ENCODE data around the gene IGSF9B. TPM values are rescaled to one million over a fixed set of nuclear protein-coding genes. Genes with fewer than 3 reads are reported as not detected.

The IGSF9B gene
- total RNA-seq, 1 experiment from 2014 or later: 0.07 TPM

GRCh38 chr11:133965031-133965601 lies 8.3 kb upstream of the IGSF9B start:
- in situ Hi-C loops (cut with HindIII; ENCODE audit: low pct_unique_long_range_greater_than_20kb, low sequenced_read_pairs): no loop called here
- DNase-seq (ENCODE audit: low read depth): peak; percentile 12

- in situ Hi-C loops (cut with HindIII; ENCODE audit: low pct_unique_long_range_greater_than_20kb, low sequenced_read_pairs): no loop called here
- DNase-seq (ENCODE audit: low read depth): no peak
Observed at GRCh38 chr11:133964356-133964755, 7.6 kb upstream of the IGSF9B start.

- no peak for DNase-seq (ENCODE audit: low read depth)
- in situ Hi-C loops (cut with HindIII; ENCODE audit: low pct_unique_long_range_greater_than_20kb, low sequenced_read_pairs): no loop called here
Observed at GRCh38 chr11:133961890-133962289, 5.1 kb upstream of the IGSF9B start.

DNA sequence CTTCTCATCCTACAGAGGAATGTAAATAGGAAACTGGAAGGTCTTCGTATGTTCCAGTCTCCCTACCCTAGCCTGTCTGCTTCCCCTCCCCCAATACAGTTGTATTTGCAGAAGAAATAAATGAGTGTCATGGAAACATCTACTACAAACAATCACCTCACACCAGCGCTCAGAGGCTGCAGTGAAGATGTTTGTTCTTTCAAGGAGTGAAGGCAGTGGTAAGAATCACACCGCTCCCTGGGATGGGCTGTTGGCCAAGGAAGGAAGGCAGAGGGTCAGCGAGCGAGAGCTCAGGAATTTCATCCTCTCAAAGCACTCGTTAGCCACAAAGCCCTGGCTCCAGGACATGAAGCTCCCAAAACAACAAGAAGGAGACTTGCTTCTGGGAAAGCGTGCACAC lies 1.1 kb upstream of the IGSF9B start:
- no peak for DNase-seq (ENCODE audit: low read depth)
- in situ Hi-C loops (cut with HindIII; ENCODE audit: low pct_unique_long_range_greater_than_20kb, low sequenced_read_pairs): no loop called here

DNA sequence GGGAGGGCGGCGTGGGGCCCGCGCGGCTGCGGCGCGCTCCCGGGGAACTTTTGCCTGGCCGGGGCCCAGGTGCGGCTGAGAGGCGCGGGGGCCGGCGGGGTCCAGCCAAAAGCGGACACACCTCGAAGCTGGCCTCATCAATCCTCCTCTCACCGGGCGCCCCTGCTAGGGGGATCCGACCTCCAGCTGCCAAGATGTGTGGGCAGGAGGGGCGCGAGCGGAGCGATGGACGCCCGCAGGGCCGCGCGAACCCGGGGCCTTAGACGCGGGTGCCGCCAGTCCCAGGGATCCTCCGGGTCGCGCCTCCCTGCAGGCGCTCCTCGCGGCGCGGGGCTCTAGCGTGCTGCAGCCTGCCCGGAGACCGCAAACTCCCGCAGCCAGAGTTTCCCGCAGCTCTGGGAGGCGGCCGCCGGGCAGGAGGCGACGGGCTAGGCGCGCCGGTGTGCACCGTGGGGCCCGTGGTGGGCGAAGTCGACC lies 785 bp downstream of the IGSF9B start:
- in situ Hi-C loops (cut with HindIII; ENCODE audit: low pct_unique_long_range_greater_than_20kb, low sequenced_read_pairs): no loop called here
- no peak for DNase-seq (ENCODE audit: low read depth)

DNA sequence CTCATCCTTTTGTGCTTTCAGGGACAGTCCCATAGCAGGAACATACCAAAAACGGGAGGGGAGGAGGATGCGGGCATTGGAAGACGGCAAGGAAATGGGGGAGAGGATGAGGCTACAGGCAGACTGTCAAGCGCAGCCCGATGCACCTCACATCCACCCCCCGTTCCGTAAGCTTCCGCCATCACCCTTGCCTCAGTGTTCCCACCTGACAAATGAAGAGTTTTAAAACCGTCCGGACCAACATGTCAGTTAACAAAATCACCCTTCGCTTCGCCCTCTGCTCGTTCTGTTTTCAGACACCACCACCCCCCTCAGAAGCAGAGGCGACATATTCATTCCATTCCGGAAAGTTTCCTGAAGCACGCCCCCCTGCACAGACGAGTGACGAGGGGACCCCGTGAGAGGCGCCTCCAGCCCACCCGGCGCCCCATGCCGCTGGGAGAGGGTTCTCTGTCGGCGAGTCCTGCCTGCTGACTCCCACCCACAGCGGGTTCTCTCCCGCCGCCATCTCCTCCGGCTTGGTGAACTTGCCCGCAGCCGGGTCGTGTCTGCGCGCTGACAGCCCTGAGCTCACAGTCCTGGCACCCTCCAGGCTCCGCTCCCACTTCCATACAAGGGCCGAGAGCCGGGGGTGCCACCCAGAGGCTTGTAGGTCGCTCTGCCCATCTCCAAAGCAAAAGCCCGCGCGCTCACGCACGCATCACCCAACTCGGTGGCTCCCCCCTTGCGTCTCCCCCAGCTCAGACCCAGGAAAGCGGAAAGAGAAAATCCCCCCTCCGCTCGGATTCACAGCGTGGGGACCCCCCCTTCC lies 1.5 kb downstream of the IGSF9B start:
- in situ Hi-C loops (cut with HindIII; ENCODE audit: low pct_unique_long_range_greater_than_20kb, low sequenced_read_pairs): no loop called here
- DNase-seq (ENCODE audit: low read depth): no peak

DNA sequence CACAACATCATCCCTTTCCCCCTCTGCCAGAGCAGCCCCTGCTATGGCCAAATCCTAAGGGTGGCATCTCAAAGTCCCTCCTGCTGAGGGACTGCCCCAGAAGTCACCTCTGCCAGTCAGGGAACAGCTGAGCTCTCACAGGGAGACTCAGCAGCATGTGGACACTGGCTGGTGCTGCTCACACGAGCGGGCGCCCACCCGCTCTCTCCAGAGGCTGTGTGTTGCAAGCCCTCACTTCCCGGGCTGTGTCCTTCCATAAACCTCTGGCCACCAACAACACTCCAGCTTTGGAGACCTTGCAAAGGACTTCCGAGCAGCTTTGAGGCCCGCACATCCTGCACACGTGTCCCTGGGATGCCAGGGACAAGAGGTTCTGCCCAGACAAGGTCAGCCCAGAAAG lies 2.8 kb downstream of the IGSF9B start:
- in situ Hi-C loops (cut with HindIII; ENCODE audit: low pct_unique_long_range_greater_than_20kb, low sequenced_read_pairs): no loop called here
- DNase-seq (ENCODE audit: low read depth): no peak

- DNase-seq (ENCODE audit: low read depth): no peak
- in situ Hi-C loops (cut with HindIII; ENCODE audit: low pct_unique_long_range_greater_than_20kb, low sequenced_read_pairs): no loop called here
Observed at GRCh38 chr11:133953547-133953946, 3.2 kb downstream of the IGSF9B start.

DNA sequence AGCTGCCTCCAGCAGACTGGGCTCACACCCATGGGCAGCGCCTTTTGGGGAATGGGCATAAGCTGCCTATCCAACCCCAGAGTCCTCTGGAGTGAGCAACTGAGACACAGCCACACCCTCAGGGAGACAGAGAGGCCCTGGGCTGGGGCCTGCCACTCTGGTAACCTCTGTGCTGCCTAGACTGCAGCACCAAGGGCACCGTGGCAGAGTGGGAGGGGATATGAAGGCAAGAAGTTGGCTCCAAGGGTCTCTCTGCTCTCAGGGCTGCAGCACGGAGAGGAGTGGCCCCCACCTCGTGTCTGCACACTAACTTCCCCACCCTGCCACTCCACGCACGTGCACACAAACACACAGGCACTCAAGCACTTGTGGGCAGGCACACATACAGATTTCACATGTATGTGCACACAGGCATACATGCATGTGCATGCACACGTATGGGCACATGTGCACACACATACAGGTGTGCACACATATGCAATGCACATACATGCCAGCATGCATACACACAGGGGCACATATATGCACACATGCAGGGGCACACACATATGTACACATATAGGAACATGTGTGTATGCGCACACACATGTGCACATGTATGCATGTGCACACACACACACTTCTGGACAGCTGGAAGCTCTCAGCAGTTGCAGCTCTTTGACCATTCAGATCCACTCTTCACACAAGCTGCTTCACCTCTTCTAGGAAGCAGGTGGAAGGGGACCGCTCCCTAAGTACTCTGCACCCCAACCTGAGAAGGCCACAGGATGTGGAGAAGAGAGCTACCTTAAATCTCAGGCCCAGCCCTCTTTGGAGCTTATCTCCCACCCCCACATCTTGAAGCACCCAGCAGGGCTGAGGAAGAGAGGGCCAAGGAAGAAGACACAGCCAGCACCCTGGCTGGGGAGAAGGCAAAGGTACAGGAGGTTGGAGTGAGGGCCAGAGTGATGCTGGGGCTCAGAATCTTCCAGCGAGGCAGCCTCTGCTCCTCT lies 4.3 kb downstream of the IGSF9B start:
- no peak for DNase-seq (ENCODE audit: low read depth)
- in situ Hi-C loops (cut with HindIII; ENCODE audit: low pct_unique_long_range_greater_than_20kb, low sequenced_read_pairs): no loop called here

DNA sequence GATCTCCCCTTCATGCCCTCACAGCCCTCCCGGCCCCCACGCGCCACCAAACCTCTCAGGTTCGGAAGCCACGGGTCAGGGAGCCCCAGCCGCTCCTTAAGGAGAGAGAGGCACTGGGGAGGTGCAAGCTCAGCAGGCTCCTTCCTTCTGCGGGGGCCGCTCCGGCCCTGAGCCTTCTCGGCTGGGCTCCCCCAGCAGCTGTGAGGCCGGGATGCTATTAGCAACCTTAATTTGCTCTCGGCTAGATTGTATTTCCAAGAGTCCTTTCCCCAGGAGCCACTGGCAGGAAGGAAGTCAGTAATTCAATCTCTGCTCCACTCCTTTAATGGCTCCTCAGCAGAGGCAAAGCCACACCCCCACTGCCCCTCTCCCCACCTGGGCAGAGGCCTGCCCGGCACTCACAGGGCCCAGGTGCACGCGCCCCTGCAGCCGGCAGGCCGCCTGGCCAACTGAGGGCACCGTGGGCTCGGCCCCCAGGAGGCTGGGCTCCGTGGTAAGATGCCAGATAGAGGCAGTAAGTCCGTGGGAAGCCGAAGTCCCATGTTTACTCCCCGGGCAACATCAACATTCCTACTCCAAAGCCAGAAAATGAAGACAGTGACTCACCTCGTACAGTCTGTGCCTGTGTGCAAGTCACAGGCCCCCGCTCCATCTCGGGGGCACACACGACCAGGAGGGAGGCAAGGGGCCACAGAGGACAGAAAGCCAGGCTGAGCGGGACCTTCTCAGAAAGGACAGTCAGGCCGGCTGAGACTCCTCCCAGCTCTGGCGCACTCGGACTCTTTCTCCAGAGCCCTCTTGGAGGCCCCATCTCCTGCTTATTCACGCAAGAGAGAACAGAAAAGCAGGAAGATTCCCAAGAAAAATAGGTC lies 5.2 kb downstream of the IGSF9B start:
- peak; percentile 50 for DNase-seq (ENCODE audit: low read depth)
- in situ Hi-C loops (cut with HindIII; ENCODE audit: low pct_unique_long_range_greater_than_20kb, low sequenced_read_pairs): no loop called here

GRCh38 chr11:133950874-133951326 lies 5.9 kb downstream of the IGSF9B start:
- no peak for DNase-seq (ENCODE audit: low read depth)
- in situ Hi-C loops (cut with HindIII; ENCODE audit: low pct_unique_long_range_greater_than_20kb, low sequenced_read_pairs): no loop called here

DNA sequence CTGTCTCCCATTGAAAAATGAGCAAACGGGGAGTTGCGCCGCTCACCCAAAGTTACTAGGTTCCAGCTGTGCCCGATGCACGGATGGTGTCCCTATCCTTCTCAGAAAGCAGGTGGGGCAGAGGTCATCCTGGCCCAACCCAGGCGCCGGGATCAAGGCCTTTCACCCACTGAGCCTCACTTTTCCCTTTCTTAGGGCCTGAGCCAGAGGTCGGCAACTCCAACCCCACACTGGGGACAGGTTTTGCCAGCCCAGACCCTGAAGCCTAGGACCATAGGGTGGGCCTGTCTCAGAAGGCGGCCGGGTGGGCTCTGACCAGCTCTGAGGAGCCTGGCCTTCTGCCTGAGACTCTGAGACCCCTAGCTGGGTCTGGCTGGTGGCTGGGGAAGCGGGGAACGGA lies 6.3 kb downstream of the IGSF9B start:
- in situ Hi-C loops (cut with HindIII; ENCODE audit: low pct_unique_long_range_greater_than_20kb, low sequenced_read_pairs): no loop called here
- DNase-seq (ENCODE audit: low read depth): no peak

GRCh38 chr11:133949129-133949528 lies 7.6 kb downstream of the IGSF9B start:
- in situ Hi-C loops (cut with HindIII; ENCODE audit: low pct_unique_long_range_greater_than_20kb, low sequenced_read_pairs): no loop called here
- DNase-seq (ENCODE audit: low read depth): no peak

DNA sequence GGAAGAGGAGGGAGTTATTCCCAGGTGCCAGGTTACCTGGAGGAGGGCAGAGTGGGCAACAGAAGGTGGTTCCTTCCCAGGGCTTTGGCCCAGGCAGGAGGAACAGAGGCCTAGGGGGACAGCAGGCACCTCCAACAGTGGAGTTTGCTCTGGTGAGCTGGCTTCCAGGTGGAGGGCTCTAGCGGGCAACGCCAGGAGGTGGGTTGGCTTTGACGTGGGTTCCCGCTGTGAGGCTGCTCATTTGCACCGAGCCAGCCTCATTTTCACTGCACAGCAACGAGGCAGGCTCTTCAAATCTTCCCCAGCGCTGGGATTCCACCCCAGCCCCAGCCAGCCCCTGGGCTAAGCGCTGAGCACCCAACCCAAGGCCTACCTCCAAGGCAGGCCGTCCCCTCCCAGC lies 8.1 kb downstream of the IGSF9B start:
- in situ Hi-C loops (cut with HindIII; ENCODE audit: low pct_unique_long_range_greater_than_20kb, low sequenced_read_pairs): no loop called here
- DNase-seq (ENCODE audit: low read depth): no peak

- in situ Hi-C loops (cut with HindIII; ENCODE audit: low pct_unique_long_range_greater_than_20kb, low sequenced_read_pairs): no loop called here
- DNase-seq (ENCODE audit: low read depth): no peak
Observed at GRCh38 chr11:133947321-133947756, 9.4 kb downstream of the IGSF9B start.

- DNase-seq (ENCODE audit: low read depth): no peak
- in situ Hi-C loops (cut with HindIII; ENCODE audit: low pct_unique_long_range_greater_than_20kb, low sequenced_read_pairs): no loop called here
Observed at GRCh38 chr11:133946541-133947318, 10.0 kb downstream of the IGSF9B start.

- in situ Hi-C loops (cut with HindIII; ENCODE audit: low pct_unique_long_range_greater_than_20kb, low sequenced_read_pairs): no loop called here
- DNase-seq (ENCODE audit: low read depth): no peak
Observed at GRCh38 chr11:133946051-133946450, 10.7 kb downstream of the IGSF9B start.
